CD4-positive, alpha-beta T cell treated with Interferon alpha-2 for 1 hour (primary cell): Measurements from ENCODE around the gene NFIC.
"Not testable (repeated sequence)": the region's sequence is repeated elsewhere in the genome, so short reads cannot be mapped to it uniquely, and the experiment has no call there.

Source experiments
- DNase-seq, 2 donors: peaks; one replicate each; pipeline ENCODE4 v3.0.0-alpha.2; 2020 to 2022

NFIC gene

GRCh38 chr19:3401004-3401768, 34.8 kb downstream of the NFIC start:
- DNase-seq, result no peak

DNA sequence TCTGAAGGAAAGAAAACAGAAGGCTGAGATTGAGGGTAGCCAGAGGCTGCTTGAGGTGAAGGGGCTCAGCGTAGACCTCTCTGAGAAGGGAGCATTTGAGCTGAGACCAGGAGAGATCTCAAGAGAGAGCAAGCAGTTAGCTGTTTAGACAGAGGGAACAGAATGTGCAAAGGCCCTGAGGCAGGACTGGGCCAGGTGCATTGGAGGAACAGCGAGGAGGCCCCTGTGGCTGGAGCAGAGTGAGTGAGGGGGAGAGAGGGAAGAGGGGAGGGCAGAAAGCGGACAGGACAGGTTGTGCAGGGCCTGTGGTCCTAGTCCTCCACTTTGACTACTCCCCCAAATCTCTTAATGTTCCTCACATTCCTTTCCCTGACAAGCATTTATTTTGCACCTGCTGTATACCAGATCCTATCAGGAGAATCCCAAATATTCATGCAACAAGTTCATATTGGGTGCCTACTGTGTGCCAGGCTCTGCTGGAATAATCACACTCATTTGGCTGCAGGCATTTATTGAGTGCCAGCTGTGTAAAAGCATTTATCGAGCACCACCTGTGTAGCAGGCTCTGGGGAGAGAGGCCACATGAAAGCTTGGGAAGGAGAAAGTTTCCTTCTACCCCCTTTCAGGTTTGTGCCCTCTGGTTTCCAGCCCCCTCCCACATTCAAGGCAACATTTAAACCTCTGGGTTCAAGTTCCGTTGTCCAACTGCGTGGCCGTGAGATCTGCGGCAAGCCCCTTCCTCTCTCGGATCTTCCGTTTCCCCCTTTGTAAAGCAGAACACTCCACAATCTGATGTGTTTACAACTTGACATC, 36.5 kb downstream of the NFIC start:
- no peak for DNase-seq

DNA sequence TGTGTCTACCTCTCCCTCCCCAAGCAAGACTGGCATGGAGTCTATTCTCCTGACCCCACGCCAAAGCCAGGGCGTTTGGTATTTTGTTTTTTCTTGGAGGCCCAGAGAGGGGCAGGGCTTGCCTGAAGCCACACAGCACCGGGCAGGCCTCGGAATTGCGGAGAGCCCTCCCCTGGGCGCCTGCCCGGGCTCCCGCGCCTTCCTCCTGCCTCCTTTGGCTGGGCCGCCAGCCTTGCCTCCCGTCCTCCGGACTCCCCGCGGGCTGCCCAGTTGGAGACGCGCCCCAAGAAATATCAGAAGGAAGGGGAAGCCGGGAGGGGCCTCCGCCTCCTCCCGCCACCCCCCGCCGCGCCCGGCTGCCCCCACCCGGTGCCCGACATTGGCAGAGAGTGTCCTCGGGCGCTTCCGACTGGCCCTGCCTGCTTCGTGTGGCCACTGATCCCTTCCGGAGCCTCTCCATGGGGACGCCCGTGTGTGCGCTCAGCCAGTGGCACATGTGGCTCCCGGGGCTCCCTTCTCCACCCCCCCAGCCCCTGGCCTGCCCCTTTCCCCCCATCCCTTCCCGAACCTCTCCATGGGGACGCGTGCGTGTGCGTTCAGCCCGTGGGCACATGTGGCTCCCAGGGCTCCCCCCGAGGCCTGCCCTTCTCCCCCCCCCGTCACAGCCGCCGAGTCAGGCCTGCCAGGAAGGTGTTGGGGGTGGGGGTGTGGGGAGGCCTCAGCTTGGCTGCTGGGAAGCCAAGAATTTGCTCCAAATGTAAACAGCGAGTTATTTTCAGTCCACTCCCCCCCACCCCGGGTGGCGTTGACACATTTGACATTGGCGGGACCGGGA, 37.3 kb downstream of the NFIC start:
- DNase-seq, result no peak

DNA sequence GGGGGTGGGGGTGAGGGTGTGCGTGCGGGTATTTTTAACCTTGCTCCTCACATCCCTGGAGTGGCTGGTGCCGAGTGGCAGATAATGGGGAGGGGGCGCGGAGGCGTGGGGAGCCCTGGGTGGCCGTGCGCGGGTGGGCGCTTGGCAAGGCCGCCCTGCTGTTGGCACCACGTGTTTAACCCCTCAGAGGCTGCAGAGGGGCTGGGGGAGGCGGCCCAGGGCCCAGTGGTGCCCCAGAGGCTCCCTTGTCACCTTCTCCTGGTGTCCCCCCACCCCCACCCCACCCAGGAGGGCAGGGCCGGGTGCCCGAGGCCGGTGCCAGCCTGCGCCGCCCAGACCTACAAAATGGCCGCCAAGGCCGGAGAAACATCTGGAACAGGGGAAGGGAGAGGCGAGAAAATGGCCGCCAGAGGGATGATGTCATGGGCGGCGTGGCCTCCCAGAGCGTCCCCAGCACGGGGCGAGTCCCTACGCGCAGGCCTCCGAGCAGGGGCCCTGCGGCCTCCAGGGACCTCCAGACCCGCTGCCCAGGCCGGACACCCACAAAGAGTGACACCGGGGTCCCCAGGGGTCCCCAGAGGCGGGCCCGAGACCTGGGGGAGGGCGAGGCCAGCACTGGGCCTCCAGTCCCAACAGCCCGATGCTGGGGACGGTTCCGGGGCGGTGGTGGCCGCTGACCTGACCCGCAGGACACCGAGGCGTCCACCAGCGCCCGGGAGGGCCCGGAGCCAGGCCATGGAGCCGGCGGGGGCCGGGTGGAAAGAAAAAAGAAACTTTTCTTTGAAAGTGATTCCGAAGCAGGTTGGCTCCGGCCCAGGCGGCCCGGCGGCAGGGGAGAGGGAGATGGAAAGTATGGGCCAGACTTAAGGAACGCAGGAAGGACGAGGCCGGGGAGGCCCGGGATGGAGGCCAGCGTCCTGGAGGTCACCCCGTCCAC, 38.2 kb downstream of the NFIC start:
- no peak for DNase-seq

GRCh38 chr19:3405261-3405653, 38.9 kb downstream of the NFIC start:
- DNase-seq, result no peak

DNA sequence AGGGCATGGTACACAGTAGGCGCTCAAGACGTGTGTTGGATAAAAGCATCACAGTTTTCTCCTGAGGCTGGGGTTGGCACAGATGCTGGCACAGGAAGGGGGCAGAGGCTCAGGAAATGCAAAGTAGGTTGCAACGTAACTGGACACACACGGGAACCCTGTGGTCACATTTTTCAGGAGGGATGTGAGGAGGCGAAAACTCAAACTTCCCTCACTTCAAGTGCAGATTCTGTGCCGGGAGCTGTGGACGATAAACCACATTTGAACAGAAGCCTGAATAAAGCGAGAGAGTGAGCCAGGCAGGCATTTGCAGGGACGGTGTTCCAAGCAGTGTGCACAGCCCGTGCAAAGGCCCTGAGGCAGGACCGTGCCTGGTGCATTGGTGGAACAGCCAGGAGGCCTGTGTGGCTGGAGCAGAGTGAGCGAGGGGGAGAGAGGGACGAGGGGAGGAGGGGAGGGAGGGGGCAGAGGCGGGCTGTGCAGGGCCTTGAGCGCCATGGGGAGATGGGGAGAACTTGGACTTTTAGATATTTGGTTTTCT, 40.3 kb downstream of the NFIC start:
- DNase-seq, result no peak

- DNase-seq, result no peak
Measured at GRCh38 chr19:3407556-3408516, 41.5 kb downstream of the NFIC start.

DNA sequence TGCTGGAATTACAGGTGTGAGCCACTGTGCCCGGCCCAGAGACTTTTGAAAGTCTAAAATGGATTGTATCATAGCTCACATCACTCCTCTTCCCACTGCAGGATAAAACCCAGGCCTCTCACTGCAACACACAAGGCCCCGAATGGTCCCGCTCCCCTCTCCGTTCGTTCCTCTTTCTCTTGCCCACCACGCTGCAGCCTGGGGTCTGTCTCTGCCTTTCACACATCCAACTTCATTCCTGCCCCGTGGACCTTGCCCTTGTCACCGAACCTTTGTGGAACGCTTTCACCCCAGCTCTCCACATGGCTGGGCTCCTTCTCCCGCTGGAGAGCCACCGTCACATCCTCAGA, 42.6 kb downstream of the NFIC start:
- DNase-seq, result no peak

- no peak for DNase-seq
Measured at GRCh38 chr19:3409346-3410064, 43.1 kb downstream of the NFIC start.

DNA sequence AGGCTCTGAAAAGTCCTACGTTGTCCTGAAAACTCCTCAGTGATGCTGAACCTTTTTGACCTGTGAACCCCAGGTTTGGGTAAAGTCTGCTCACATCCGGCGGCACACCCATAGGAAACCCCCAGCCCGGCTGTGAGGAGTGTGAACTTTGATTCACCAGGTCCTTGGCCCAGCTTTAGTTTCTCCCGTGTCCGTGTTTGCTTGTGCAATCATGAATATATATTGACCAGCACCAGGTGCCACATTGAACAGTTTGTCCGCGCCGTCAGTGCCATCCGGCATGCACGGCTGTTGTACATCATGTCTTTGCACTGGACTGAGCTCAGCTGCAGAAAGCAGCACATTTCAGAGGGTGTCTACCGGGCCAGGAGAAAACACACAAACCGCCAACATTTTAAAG, 45.3 kb downstream of the NFIC start:
- DNase-seq, result no peak

DNA sequence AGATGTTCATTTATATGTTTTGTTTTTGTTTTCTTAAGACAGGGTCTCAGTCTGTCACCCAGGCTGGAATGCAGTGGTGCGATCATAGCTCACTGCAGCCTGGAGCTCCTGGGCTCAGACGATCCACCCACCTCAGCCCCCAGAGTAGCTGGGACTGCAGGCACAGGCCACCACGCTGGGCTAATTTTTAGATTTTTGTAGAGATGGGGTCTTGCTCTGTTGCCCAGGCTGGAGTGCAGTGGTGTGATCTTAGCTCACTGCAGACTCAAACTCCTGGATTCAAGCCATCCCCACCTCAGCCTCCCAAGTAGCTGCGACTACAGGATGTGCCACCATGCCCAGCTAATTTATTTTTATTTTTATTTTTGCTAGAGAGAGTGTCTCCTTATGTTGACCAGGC, 45.7 kb downstream of the NFIC start:
- no peak for DNase-seq

DNA sequence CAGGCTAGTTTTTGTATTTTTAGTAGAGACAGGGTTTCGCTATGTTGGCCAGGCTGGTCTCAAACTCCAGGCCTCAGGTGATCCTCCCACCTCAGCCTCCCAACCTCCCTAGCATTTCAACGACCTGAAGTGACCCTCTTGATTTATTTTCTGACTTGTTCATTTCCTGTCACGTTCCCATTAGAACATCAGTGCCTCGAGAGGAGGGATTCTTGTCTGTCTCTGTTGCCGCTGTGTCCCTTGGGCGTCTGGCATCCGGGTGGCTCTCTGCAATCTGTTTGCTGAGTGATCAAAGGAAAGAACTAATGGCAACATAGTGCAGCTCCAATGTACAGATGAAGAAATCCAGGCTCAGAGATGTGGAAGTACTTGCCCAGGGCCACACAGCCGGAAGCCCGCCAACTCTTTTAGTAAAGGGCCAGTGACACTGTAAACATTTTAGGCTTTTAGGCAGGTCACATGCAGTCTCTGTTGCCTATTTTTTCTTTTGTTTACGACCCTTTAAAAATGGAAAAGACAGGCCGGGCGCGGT, 47.5 kb downstream of the NFIC start:
- DNase-seq, result no peak

DNA sequence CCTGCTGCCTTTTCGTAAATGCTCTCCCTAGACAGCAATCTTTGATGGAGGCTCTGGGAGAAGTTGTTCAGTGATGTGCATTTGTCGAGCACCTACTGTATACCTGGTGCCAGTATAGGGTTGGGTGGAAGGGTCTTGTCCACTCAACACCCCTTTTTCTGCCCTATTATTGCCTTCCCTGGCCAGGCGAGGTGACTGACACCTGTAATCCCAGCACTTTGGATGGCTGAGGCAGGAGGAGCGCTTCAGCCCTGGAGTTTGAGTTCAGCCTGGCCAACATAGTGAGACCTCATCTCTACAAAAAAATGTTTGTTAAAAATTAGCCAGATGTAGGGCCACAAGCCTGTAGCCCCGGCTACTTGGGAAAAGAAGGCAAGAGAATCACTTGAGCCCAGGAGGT, 49.3 kb downstream of the NFIC start:
- DNase-seq, result no peak

- no peak for DNase-seq
Measured at GRCh38 chr19:3420244-3420755, 53.9 kb downstream of the NFIC start.

DNA sequence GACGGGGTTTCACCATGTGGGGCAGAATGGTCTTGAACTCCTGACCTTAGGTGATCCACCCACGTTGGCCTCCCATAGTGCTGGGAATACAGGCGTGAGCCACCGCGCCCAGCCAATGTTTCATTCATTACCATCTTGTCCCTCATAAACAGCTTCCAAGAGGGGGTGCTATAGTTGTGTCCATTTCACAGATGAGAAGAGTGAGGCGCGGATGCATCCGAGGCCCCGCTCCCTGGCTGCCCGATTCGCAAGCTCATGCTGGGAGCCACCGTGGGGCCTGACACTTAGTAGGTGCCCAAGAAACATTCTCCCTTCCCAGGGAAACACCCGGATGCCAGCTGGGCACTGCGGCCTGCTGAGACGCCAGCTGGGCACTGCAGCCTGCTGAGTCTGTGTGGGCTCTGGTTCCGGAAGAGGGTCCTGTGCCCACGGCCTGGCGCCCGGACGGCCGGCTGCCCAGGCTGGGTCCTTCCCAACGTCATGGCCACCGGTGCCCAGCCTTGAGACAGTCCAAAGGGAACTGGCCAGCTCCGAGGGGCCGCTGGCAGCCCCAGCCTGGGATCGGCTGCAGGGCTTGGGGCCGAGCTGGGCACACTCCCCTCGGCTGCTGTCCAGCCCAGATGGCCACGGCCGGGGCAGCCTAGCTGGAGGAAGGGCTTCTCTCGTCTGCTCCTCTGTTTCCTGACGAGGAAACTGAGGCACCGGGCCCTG, 54.7 kb downstream of the NFIC start:
- DNase-seq, result no peak

- not testable (repeated sequence) for DNase-seq
Measured at GRCh38 chr19:3421656-3422055, 55.3 kb downstream of the NFIC start.

DNA sequence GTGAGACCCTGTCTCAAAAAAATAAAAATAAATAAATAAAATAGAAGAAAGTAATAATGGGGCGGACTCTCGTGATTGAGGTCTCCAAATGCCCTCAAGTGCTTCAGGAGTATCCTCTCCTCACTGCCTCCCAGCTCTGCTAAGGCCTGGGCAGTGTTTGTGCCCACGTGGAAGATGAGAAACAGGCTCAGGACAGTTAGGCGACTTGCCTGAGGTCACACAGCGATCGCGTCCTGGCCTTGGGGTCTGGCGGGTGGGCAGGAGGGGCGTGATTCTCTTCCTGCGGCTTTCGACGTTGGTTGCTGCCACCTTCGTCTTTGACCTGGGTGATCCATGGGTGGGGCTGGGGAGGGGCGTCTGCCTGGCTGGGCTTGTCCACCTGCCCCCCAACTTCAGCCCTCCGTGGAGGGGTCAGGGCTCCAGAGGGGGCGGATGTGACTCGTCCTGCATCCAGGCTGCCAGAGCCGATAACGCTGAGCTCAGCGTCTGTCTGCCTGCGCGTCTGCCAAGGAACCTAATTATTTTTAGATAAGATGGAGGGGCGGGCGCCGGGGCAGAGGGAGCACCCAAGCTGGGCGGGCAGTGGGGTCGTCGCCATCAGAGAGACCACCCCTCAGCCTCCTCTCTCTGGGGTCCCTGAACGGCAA, 56.9 kb downstream of the NFIC start:
- no peak for DNase-seq

GRCh38 chr19:3426433-3426832, 60.0 kb downstream of the NFIC start:
- no peak for DNase-seq

- not testable (repeated sequence) for DNase-seq
Measured at GRCh38 chr19:3430366-3430680, 63.9 kb downstream of the NFIC start.
